Epithelial cell of esophagus (primary cell): ENCODE results near the gene SMIM14.
"Not testable (repeated sequence)": the region's sequence is repeated elsewhere in the genome, so short reads cannot be mapped to it uniquely, and the experiment has no call there.

Source experiments
- DNase-seq: peaks from one replicate; pipeline ENCODE4 v3.0.0; 2010; ENCODE audit warnings: low read depth
- H3K4me3 ChIP-seq: 2 replicates; pipeline ENCODE4 v1.5.1; 2011; ENCODE audit warnings: mild to moderate bottlenecking, low read length, control low read depth
- TF ChIP-seq, protein P1 (sequence below): IDR thresholded peaks from 2 replicates; pipeline ENCODE4 v1.5.1; 2011; ENCODE audit warnings: low read depth, mild to moderate bottlenecking, low read length, control low read depth, inconsistent platforms; ENCODE audit not compliant: insufficient read depth; ENCODE audit errors: missing control alignments

SMIM14 gene

DNA sequence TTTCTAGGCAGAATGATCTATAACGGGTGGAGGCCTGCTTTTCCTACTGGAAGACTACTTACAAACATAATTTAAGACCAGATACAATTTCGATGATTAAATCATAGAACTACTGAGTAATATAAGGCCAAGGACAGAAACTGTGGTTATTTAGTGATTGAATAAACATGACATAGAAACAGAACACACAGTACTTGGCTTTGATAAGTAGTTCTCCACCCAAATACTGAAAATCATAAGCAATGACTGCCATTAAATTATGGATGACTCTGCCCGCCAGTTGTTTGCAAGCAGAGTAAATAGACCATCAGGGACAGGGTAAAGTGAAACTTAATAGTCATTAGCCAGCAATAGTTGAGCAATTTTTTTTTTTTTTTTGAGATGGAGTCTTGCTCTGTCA is 17.2 kb upstream of the SMIM14 start:
- H3K4me3 ChIP-seq: no peak overlapping the region
- TF ChIP-seq, protein P1, sequence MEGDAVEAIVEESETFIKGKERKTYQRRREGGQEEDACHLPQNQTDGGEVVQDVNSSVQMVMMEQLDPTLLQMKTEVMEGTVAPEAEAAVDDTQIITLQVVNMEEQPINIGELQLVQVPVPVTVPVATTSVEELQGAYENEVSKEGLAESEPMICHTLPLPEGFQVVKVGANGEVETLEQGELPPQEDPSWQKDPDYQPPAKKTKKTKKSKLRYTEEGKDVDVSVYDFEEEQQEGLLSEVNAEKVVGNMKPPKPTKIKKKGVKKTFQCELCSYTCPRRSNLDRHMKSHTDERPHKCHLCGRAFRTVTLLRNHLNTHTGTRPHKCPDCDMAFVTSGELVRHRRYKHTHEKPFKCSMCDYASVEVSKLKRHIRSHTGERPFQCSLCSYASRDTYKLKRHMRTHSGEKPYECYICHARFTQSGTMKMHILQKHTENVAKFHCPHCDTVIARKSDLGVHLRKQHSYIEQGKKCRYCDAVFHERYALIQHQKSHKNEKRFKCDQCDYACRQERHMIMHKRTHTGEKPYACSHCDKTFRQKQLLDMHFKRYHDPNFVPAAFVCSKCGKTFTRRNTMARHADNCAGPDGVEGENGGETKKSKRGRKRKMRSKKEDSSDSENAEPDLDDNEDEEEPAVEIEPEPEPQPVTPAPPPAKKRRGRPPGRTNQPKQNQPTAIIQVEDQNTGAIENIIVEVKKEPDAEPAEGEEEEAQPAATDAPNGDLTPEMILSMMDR: no peak
- no peak for DNase-seq

DNA sequence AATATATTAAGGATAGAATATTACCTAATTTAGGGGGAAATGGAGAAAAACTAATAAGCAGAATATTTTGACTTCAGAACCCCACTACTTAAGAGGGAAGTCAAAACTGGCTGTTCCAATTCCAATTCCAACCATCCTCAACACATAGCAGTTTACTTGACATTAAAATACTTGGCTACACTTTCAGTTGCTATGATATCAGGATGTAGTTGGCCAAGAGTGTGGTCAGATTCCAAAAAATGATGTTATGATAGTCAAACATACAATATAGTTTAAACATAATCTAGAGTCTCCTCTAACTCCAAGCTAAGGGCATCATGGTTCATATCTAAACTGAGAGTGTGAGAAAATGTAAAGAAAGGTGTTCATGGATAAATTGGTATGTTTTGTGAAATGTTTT is 16.5 kb upstream of the SMIM14 start:
- DNase-seq: no peak
- TF ChIP-seq, protein P1: no peak

DNA sequence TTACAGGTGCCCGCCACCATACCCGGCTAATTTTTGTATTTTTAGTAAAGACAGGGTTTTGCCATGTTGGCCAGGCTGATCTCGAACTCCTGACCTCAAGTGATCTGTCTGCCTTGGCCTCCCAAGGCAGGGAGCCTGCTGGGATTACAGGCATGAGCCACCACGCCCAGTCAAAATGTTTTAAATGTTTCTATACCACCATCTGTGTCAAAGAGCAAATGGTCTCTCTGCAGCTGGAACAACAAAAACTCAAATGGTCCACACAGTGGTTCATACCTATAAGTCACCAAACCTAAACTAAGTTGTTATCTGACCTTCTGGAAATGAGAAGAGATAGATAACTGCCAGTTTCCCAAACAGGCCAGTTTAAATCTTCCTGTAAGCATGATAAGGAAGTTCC is 12.9 kb upstream of the SMIM14 start:
- not testable (repeated sequence) for H3K4me3 ChIP-seq, DNase-seq

More for the DNA sequence above, 16.5 kb upstream of the SMIM14 start:
- no peak overlapping the region for H3K4me3 ChIP-seq

DNA sequence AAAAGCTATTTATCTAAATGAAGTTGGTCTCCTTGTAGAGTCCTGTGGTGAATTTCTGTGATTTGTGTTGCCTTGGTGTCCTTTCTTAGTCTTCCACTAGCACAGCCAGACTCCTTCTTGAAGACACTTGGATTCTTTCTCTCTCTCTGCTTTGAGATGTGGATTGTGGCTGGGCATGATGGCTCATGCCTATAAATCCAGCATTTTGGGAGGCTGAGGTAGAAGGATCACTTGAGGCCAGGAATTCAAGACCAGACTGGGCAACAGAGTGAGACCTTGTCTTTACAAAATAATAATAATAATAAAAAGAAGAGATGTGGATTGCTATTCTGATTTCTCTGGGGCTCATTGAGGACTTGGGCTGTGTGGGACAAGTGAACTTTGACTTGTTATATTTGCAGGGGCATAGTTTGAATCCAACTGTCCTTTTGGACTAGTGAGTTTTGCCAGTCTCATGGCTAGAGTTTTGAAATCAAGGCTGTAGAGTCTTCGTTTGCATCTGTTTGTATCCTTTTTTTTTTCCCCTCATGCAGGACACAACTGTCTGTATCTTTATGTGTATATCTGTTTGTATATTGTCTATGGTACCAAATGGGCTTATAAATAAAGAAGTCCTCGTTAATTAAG is 11.1 kb upstream of the SMIM14 start:
- no peak overlapping the region for H3K4me3 ChIP-seq
- TF ChIP-seq, protein P1: no peak
- DNase-seq: no peak

DNA sequence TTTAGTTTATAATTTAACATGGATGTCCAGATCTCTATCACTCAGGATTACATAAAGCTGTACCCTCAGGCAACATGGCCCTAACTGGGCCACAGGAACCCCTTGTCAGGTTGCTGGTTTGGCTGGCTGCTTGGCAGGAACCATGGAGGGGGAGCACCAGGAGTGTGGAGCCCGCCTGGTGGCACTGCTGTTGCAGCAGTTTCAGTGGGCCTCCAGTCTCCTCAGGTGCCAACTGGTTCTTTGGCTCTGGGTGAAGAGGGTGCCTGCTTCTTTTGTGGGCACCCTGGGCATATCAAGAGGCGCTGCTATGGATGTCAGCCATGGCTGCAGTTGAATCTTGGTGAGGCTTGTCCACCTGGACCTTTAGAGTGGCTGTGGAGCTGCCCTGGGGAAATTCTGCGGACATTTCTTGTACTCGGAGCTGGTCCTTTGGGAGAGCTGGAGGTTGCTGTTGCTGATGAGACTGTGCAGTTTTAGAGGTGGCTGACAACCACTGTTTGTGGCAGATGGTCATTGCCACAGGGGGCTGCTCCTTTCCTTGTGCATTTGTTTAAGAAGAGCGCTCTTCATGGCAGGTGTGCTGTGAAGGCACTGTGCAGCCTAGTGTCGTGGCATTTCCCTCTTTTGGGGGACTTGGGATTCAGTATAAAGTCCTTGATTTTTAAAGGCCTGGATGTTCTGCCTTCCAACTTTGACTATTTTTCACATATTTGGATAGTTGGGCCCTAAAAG is 10.3 kb upstream of the SMIM14 start:
- TF ChIP-seq, protein P1: no peak
- H3K4me3 ChIP-seq: no peak overlapping the region
- no peak for DNase-seq

DNA sequence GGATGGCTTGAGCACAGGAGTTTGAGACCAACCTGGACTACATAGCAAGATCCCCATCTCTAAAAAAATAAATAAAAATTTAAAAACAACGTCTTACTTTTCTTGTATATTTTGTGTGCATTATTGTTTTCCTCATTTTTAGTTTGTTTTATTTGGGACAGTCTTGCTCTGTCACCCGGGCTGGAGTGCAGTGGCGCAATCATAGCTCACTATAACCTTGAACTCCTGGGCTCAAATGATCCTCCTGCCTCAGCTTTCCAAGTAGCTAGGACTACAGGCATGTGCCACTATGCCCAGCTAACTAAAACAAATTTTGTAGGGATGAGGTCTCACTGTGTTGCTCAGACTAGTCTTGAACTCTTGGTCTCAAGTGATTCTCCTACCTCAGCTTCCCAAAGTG is 9.5 kb upstream of the SMIM14 start:
- TF ChIP-seq, protein P1: no peak
- no peak for DNase-seq
- H3K4me3 ChIP-seq: no peak overlapping the region

DNA sequence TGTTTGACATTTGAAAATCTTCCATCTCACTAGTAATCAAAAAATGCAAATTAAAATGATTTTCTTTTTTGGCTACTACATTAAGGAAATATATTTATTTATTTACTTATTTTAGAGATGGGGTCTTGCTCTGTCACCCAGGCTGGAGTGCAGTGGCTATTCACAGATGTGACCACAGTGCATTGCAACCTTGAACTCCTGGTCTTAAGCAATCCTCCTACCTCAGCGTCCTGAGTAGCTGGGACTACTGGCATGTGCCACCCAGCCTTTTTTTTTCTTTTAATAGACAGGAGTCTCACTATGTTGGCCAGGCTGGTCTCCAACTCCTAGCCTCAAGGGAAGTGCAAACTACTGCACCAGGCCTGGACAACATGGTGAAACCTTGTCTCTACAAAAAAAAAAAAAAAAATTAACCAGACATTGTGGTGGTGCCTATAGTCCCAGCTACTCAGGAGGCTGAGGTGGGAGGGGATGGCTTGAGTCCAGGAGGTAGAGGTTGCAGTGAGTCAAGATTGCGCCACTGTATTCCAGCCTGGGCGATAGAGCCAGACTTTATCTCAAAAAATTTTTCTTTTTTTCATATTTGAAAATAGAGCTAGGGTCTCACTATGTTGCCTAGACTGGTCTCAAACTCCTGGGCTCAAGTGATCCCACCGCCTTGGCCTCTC is 4.4 kb upstream of the SMIM14 start:
- peak; percentile 54 for DNase-seq
- no peak overlapping the region for H3K4me3 ChIP-seq
- TF ChIP-seq, protein P1: no peak
